Left ventricle myocardium inferior (tissue), 1 donor: Measurements from ENCODE around the gene C17orf58. TPM values are rescaled to one million over a fixed set of nuclear protein-coding genes. Genes with fewer than 3 reads are reported as not detected.

Experiments
- DNase-seq: peaks from one replicate; pipeline ENCODE4 v3.0.0-alpha.2; 2020
- H3K27ac ChIP-seq: fragments of 200-600 bp; replicated peaks from 2 replicates; pipeline ENCODE4 v1.8.0; 2021
- H3K27me3 ChIP-seq: fragments of 200-600 bp; 2 replicates; pipeline ENCODE4 v1.8.0; 2021; ENCODE audit warnings: low read depth
- H3K36me3 ChIP-seq: fragments of 200-600 bp; 2 replicates; pipeline ENCODE4 v1.8.0; 2021
- H3K4me1 ChIP-seq: fragments of 200-600 bp; 2 replicates; pipeline ENCODE4 v1.8.0; 2021
- H3K4me3 ChIP-seq: fragments of 200-600 bp; 2 replicates; pipeline ENCODE4 v1.8.0; 2021; ENCODE audit warnings: mild to moderate bottlenecking, moderate library complexity
- H3K9me3 ChIP-seq: fragments of 200-600 bp; replicated peaks from 2 replicates; pipeline ENCODE4 v1.8.0; 2021
- CTCF ChIP-seq: fragments of 200-600 bp; IDR thresholded peaks from 2 replicates; pipeline ENCODE4 v1.8.0; 2021; ENCODE audit warnings: antibody characterized with exemption, mild to moderate bottlenecking, borderline replicate concordance
- intact Hi-C: fragments of 100-400 bp; cut with micrococcal nuclease; formaldehyde crosslinking; loops from one replicate; pipeline ENCODE4 v1.11.0; 2022
- total RNA-seq: library from RNA; stranded (reverse); fragmentation: NEBNext Ultra II Directional; extraction: Animal tissue kit (Norgen Biotek cat#: 25700); gene quantifications from one replicate; pipeline ENCODE4 v1.2.1, GENCODE V29; 2021
- donor health status: DM: no; HTN: yes; CAD: no; lungs with severe emphysema.

Gene C17orf58
- total RNA-seq, 1 donor from 2014 or later, result 6.6 TPM

GRCh38 chr17:67995570-67996263 lies 552 bp downstream of the C17orf58 start:
- Histone ChIP-seq H3K27me3 (no peaks in the 10 kb centered on the region), H3K4me3 (peak overlapping the region; percentile 84), H3K9me3 (no peaks in the 10 kb centered on the region), H3K4me1 (peaks cover 42% of the 10 kb centered on the region), H3K36me3 (peaks cover 5% of the 10 kb centered on the region), H3K27ac (peak overlapping the region; percentile 97)
- peak; percentile 38 for DNase-seq
- TF ChIP-seq CTCF, result no peak
- intact Hi-C loops, result no loop called here

GRCh38 chr17:67994817-67995569 lies 1.3 kb downstream of the C17orf58 start:
- Histone ChIP-seq H3K4me1 (peaks cover 42% of the 10 kb centered on the region), H3K27ac (peak overlapping the region; percentile 97), H3K9me3 (no peaks in the 10 kb centered on the region), H3K27me3 (no peaks in the 10 kb centered on the region), H3K4me3 (peak overlapping the region; percentile 84), H3K36me3 (peaks cover 5% of the 10 kb centered on the region)
- no peak for DNase-seq
- intact Hi-C loops, result no loop called here
- TF ChIP-seq CTCF, result no peak

GRCh38 chr17:67993998-67994361 lies 2.3 kb downstream of the C17orf58 start:
- Histone ChIP-seq H3K9me3 (no peaks in the 10 kb centered on the region), H3K4me1 (peaks cover 42% of the 10 kb centered on the region), H3K27me3 (no peaks in the 10 kb centered on the region), H3K27ac (peak overlapping the region; percentile 97), H3K36me3 (peaks cover 5% of the 10 kb centered on the region), H3K4me3 (peak overlapping the region; percentile 84)
- no peak for DNase-seq
- no peak for TF ChIP-seq CTCF
- intact Hi-C loops, result no loop called here

- no peaks in the 10 kb centered on the region for H3K27me3 ChIP-seq
- H3K4me3 ChIP-seq, result peak overlapping the region; percentile 87
- peak; percentile 32 for TF ChIP-seq CTCF
- peak; percentile 87 for DNase-seq
- intact Hi-C loops, result no loop called here
- H3K27ac ChIP-seq, result peak overlapping the region; percentile 99
- H3K36me3 ChIP-seq, result peaks cover 5% of the 10 kb centered on the region
- peaks cover 42% of the 10 kb centered on the region for H3K4me1 ChIP-seq
- no peaks in the 10 kb centered on the region for H3K9me3 ChIP-seq
Measured at GRCh38 chr17:67993153-67993997, 2.9 kb downstream of the C17orf58 start.

GRCh38 chr17:67992548-67993152 lies 3.6 kb downstream of the C17orf58 start:
- intact Hi-C loops, result no loop called here
- no peaks in the 10 kb centered on the region for H3K27me3 ChIP-seq

More at GRCh38 chr17:67992548-67993152, 3.6 kb downstream of the C17orf58 start:
- TF ChIP-seq CTCF, result no peak
- Histone ChIP-seq H3K9me3 (no peaks in the 10 kb centered on the region), H3K4me3 (peak overlapping the region; percentile 87), H3K27ac (peak overlapping the region; percentile 99), H3K36me3 (peaks cover 5% of the 10 kb centered on the region), H3K4me1 (peaks cover 42% of the 10 kb centered on the region)
- no peak for DNase-seq
